Amygdala (tissue), 56 donors: ENCODE measurements around the gene PLLP.
A peak's percentile ranks its signal among the peaks of the same experiment; 100 is the strongest.
"Not testable (repeated sequence)": the region's sequence is repeated elsewhere in the genome, so short reads cannot be mapped to it uniquely, and the experiment has no call there.

Experiments
- DNase-seq, 56 donors: peaks; one replicate each; lab custom pipeline; 2025; lab: John Stamatoyannopoulos, UW

Gene PLLP

DNA sequence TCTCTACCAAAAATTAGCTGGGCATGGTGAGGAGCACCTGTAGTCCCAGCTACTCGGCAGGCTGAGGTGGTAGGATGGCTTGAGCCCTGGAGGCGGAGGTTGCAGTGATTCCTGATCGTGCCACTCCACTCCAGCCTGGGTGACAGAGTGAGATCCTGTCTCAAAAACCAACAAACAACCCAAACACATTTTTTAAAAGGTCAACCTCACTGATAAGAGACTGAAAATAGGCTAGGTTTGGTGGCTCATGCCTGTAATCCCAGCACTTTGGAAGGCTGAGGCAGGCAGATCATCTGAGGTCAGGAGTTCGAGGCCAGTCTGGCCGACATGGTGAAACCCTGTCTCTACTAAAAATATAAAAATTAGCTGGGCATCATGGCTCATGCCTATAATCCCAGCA, 8.5 kb downstream of the PLLP start:
- DNase-seq: not testable (repeated sequence)

DNA sequence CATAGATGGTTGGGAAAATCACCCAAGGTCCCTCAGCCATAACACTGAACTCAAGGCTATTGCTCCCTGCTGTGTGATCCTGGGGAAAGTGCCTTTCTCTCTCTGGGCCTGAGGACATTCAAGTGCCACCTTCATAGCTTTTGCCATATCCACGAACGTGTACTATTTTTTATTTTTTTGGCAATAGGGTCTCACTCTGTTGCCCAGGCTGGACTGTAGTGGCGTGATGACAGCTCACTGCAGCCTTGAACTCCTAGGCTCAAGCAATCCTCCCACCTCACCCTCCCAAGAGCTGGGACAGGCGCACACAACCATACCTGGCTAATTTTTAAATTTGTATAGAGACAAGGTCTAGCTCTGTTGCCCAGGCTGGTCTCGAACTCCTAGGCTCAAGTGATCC, 10.6 kb downstream of the PLLP start:
- DNase-seq: no peak

DNA sequence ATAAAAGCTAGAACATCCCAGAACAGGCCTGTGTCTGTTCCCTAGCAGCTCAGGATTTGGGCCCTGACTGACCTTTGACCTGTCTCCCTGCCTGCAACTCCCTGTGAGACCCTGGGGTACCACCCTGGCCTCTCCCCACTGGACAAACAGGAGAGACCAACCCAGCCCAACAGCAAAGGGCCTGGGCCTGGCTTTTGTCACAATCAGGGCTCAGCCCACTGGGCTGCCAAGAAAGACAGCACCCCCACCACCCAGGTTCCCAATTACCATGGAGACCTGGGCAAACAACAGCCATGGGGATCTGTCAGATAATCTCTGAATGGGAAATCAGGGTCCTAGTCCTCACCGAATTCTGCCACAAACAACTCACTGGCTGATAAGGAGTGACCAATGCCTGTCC, 11.1 kb downstream of the PLLP start:
- DNase-seq: no peak

DNA sequence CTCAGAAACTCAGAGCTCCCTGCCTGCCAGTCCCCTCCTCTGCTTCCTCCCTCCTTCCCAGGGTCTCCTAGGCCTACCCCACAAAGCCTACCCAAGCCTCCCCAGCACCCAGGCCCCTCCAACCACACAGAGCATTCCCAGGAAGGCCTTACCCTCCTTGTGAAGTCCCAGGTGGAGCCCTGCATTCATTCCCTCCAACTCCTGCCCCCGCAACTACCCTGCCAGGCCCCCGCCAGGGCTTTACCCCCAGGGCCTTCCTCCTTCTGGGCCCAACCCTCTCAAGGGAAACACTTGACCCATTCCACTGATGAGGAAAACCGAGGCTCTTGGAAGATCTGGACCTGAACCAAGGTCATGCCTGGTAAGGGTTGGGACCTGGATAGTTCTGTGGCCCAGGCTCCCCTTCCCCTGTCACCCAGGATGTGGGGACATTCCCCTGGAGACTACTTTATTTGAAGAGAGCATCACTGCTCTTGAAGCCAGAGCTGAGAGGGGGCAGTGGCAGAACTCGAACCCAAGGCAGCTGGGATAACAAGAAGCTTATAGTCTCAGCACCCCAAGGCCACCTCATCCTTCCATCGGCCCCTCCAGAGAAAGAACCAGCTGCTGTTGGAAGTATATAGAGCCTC, 12.5 kb downstream of the PLLP start:
- DNase-seq: no peak

DNA sequence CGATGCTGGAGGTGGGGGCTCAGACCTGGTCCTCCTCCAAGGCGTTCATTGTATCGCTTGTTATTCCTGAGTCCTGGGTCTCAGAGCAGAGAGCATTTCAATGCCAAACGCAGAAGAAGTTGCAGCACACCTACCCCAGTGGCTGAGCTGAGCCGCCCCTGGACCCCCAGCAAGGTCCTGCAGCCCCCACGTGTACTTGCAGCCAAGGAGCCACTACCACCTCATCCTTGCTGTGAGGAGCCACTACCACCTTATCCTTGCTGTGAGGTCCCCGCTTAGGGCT, 13.5 kb downstream of the PLLP start:
- DNase-seq: no peak

DNA sequence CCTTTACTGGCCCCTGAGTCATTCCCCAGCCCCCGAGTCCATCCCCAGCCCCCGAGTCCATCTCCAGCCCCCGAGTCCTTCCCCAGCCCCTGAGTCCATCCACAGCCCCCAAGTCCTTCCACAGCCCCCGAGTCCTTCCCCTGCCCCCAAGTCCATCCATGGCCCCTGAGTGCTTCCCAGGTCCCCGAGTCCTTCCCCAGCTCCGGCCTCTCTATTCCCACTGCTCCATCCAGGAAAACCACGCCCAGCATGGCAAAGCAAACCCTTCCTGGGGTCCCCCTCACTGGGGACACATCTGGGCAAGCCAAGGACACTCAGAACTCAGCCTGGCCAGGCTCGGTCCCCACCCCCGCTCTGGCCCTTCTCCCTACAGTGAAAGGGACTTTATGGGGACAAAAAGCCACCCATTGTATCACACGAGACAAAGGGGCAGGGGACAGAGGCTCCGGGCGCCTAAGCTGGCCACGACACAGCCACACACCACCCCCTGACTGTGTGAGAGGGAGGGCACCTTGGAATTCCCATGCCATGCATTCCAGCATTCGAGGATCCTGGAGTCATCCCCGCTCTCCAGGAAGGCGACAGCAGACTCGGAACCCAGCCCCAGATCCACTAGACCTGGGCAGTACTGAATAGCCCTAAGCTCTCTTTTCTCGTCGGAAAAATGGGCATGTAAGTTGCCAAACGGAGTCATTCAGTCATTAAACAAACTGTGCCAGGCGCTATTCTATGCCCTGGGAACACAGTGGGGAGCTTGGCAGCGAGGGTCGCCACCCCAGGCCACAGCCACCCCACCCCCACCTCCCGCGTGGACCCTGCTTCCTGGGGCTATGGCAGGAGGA, 14.0 kb downstream of the PLLP start:
- peak in 52 of 56 donors; percentile 38 to 93 (median 80) for DNase-seq

DNA sequence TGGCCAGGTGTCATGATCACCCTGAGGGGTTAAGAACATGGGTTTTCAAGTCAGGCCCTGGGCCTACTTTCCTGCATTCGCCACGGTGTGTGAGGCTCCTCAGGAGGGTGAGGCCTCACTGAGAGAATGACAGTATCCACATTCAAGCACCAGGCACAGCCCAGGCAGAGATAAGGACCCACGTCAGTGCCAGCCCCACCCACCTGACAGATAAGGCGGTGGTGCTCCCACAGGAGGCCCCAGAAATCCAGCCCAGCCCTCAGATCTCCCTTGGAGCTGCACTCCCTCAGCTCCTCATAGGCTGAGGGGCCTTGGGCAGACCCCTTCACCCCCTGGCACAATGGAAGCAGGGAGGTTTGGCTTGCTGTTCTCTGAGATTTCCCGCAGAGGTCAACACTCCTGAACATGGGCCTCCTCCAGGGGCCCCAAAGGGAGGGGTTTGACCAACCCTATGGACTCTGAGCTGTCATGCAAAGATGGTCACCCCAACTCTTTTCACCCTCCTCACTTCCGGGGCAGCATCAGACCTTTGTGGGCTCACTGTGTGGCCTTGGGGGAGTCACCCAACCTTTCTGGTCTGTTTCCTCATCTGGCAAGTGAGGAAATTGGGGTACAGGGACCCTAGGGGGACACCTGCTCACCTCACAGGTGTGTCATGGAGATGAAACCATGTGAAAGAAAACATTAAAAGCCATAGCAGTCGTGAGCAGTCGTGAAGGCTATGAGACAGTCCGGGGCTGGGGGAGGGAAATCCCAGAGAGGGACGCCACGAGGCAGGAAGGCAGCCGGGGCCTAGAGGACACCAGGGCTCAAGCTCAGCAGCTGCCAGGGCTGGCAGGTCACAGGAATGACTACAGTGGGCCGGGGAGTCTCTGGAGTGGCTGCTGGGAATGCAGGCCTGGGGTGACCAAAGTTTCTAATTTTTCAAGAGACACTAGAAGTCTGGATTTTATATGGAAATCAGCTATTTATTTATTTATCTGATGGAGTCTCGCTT, 15.4 kb downstream of the PLLP start:
- peak in 1 of 56 donors; percentile 16 for DNase-seq

DNA sequence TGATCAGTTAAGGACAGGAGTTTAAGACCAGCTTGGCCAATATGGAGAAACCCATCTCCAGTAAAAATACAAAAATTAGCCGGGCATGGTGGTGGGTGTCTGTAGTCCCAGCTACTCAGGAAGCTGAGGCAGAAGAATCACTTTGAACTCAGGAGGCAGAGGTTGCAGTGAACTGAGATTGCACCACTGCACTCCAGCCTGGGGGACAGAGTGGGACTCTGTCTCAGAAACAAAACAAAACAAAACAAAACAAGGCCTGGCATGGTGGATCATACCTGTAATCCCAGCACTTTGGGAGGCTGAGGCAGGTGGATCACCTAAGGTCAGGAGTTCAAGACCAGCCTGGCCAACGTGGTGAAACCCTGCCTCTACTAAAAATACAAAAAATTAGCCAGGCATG, 17.1 kb downstream of the PLLP start:
- not testable (repeated sequence) for DNase-seq

DNA sequence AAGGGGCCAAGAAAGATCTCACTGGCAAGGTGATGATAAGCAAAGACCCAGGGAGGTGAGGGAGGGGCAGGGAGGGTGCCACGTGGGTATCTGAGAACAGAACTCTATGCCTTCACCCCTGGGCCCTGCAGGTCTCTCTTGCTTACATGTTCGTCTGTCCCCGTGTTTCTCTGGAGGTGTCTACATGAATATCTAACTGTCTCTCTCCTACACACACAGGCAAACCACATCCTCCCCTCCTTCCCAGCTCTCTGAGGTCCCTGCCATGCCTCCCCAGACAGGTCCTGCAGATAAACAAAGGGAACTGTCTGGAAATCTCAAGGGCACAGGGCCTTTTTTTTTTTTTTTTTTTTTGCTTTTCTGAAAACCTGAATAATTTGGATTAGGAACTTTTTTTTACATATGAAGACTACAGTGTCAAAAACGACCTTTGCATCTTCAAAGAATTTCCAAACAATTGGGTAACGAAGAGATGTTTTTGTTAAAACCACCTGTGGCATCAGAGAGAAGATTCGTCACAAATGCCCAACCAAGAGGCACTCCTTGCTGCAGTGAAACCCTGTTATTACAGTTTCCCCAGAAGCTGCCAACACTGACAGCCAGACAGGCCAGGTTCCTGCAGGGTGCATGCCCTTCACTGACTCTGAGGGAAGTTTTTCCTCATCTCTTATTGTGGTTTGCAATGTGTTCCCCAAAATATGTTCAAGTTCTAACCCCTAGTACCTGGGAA, 17.8 kb downstream of the PLLP start:
- no peak for DNase-seq

DNA sequence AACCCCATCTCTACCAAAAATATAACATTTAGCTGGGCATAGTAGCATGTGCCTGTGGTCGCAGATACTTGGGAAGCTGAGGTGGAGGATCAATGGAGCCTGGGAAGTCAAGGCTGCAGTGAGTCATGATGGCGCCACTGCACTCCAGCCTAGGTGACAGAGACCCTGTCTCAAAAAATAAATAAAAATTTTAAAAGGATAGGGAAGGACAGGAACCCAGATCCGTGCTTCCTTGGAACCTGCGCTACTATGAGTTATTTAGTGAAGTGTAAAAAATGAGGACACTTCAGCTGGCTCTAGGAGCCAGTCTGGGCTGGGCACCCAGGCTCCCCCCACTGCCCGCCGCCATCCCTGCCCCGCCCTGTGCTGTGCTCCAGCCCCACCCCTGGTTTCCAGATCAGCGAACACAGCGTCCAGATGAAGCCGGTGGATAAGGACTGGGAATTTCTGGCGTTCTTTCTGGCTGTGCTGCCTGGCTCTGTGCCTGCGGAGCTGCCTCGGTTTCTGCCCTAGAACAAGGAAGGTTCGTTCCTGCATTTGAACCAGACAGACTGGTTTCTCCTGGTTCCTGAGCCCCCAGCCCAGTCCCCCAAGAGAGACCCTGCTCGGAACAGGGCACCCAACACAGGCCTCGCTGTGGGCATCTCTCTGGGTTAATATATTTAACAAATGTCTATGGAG, 18.5 kb downstream of the PLLP start:
- peak in 34 of 56 donors; percentile 26 to 79 (median 57) for DNase-seq

DNA sequence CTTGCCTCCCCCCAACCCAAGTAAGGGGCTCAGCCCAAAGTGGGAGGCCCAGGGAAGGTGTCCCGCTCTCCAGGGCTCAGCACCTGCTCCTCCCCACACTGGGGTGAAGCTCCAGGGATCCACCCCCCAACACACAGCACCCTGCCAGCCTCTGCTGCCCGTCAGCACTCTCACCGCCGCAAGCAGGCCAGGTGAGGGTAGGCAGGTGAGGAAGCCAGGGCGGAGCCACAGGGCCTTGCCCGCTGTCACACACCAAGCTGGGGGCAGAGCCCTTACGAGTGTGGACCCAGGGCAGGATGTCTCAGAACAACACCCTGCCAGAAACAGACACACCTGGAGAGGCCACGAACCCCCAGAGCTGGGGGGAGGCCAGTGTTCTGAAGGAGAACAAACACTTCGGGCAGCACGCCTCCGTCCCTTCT, 19.5 kb downstream of the PLLP start:
- no peak for DNase-seq

DNA sequence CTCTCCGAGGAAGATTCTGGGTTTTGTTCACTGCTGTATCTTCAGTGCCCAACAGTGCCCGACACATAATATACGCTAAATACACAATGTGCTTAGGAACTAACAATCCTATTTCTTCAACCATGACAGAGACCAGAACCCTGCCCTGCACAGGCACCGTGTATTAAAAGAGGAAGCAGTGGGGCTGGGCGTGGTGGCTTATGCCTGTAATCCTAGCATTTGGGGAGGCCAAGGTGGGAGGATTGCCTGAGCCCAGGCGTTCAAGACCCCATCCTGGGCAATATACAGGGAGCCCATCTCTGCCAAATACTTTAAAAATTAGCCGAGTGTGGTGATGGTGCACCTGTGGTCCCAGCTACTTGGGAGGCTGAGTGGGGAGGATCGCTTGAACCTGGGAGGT, 20.1 kb downstream of the PLLP start:
- DNase-seq: no peak

DNA sequence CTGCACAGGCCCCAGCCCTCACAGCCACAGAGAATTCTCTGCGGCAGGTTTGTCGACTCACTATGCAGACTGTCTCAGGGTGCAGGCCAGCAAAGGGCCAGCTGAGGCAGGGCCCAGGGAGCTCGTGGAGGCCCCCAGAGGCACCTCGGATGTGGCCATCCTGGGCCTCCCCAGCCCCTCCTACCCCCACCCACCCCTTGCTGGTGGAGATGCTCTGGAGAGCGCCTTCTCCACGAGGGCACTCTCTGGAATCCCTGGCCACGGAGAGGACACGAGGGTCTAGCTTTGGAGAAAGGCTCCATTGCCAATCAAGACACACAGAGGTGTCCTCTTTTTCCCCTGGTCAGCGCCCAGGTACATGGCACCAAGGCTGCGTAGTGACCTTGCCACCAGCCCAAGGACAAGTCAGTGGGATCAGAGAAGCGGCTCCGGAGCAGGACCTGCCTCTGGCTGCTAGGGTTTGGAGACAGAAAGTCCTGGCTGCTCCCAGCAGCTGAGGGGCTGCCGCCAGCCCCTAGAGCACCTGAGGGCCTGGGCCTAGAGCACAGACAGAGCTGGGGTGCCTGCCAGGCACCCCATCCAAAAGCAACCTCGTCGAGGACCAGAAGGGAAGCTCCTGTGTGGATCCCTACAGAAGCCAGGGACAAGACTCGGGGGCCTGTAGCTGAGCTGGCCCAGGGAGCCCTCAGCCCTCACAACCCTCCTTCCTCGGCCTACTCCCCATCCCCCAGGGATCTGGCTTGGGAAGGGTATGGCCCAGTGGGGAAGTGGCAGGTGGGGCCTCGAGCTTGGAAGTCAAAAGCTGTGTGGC, 20.7 kb downstream of the PLLP start:
- no peak for DNase-seq

DNA sequence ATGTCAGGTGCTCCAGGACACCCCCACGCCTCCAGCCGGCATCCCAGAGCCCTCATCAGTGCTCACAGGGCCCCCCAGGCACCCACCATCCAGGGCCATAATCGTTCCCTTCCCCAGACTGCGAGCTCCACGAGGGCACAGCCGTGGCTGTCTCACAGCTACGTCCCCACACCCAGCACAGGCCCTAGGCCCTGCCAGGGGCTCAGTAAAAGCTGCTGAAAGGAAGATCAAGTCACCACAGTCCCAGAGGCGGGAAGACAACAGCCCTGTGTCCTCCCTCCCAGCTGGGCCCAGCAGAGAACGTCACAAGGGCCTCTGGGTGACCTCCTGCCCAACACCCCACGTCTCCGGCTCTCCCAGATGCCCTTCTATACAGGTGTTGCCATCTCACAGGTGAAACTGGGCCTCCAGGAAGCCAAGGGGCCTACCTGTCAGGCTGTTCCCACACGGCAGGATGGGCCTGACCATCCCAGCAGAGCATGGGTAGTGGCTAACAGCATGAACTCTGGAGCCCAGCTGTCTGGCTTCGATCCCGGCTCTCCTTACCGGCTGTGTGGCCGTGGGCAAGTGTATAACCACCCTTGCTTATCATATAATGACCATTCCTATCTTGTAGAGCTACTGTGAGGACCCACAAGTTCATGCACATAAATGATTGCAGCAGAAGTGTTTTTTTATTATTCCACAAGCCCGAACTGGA, 21.5 kb downstream of the PLLP start:
- DNase-seq: peak in 38 of 56 donors; percentile 21 to 80 (median 51)

DNA sequence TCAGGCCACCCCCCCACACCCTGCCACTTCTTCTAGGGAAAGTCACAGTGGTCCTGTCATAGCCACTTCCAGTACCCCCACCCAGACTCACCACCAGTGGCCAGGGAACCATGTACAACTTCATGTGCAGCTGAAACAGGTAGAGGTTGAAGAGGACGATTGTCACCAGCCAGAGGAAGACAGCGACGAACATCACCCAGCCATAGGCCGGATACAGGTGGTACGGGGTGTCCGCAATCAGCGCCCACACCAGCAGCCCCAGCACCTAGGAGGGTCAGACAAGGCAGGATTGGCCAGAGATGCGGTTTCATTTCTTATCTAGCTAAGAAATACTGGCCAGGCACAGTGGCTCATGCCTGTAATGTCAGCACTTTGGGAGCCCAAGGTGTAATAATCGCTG, 22.7 kb downstream of the PLLP start:
- DNase-seq: no peak

DNA sequence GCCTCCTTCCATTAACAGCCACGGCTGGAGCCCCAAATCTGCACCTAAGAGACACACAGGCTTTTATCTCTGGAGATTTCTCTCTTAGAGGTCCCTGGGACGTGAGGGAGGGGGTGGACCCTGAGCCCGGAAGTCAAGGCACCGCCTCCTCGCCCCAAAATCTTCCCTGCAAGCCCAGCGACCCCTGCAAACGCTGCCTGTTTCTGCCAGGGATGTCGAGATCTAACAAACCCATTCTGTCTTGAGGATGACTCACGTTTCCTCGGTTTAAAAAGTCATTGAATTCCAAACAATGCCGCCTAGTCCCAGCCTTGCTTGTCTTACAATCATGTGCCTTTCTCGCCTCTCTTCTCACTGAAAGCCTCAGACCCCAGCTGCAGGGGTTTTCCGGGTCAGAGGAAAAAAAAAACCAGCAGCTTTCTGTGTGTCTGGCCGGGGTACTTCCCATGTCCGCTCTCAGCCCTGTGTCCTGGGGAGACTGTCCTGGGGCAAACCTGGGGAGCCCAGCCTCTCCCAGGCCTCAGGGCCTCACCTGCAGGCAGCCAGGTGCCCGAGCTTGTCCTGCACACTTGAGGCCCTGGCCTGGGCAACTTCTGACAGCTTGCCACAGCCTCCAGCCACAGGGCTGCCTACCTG, 24.1 kb downstream of the PLLP start:
- peak in 36 of 56 donors; percentile 21 to 82 (median 60) for DNase-seq

DNA sequence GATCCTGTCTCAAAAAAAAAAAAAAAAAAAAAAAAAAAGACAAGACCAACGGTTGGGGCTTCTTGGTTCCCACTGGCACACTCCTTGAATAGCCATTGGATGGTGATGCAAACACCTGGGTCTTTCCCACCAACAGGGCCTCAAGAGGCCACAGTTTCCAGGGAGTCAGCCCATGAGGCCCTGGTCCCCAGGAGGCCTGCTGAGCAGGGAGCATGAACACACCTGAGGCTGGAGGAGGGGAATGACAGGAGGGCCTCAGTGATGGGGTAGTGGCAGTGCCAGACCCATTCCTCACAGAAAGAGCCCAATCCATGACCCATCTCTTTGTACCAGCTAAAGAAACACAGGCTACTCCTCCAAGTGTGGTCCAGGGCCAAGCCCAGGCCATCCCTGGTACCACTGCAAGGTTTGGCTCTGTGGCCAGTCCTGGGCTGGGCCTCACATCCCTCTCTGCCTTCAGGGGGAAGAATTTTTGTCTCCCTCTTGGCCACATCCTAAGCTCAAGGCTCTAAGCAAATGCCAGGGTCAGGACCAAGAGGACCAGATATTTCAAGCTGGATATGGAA, 25.5 kb downstream of the PLLP start:
- no peak for DNase-seq
